GM21737 (cell line): Measurements from ENCODE around the gene DBH.

ENCODE experiments used
- ATAC-seq: cut with Tn5 transposase; IDR thresholded peaks from one replicate; pipeline ENCODE4 v1.9.1; 2021; ENCODE audit warnings: mild to moderate bottlenecking, moderate library complexity; ENCODE audit not compliant: unreplicated experiment

DBH gene

GRCh38 chr9:133693703-133694529, 57.8 kb downstream of the DBH start:
- no peak for ATAC-seq

DNA sequence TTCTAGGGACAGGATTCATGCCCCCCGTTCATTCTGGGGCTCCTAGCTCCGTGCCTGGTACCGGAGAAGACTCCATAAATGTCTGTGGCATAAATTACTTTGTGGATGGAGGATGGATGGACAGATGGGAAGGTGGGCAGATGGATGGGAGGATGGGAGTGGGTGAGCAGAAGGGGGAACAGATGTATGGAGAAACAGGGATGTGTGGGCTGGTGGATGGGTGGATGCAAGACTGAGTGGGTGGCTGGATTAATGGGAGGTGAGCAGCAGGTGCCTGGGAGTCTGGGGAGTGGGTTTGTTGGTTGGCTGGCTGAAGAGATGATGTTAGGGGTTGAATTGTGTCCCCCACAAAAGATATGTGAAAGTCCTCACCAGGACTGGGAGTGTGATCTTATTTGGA, 58.5 kb downstream of the DBH start:
- no peak for ATAC-seq

GRCh38 chr9:133696071-133696472, 59.9 kb downstream of the DBH start:
- ATAC-seq = no peak

- ATAC-seq = no peak
Observed at GRCh38 chr9:133699546-133699945, 63.4 kb downstream of the DBH start.

- no peak for ATAC-seq
Observed at GRCh38 chr9:133700819-133701320, 64.7 kb downstream of the DBH start.

DNA sequence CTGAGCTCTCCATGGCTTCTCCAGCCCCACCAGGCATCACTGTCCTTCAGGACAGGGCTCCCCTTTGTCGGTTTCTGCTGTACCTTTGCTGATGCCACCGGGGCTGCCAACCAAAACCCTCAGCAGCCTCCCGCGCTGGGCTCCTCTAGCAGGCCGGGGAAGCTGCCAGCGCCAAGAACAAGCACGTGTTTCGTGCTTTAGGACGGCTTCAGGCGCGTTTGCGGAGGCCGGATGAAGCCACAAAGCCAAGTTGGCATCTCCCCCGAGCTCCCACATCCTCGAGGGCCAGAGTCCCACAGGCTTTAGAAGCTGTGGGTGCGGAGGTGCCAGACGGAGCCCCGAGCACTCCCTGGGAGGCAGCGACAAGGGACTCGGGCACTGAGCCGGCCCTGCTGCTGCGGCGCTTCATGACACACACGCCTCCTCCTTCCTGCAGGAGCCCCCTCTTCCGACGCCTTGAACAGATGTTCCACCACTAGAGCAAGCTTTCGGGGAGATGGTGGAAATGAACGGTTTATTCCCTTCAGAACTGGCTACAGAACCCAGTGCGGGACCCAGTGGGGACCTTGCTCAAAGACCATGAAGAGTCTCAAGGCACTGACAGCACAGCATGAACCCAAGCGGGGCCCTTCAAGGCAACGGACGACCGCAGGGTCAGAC, 65.3 kb downstream of the DBH start:
- no peak for ATAC-seq

DNA sequence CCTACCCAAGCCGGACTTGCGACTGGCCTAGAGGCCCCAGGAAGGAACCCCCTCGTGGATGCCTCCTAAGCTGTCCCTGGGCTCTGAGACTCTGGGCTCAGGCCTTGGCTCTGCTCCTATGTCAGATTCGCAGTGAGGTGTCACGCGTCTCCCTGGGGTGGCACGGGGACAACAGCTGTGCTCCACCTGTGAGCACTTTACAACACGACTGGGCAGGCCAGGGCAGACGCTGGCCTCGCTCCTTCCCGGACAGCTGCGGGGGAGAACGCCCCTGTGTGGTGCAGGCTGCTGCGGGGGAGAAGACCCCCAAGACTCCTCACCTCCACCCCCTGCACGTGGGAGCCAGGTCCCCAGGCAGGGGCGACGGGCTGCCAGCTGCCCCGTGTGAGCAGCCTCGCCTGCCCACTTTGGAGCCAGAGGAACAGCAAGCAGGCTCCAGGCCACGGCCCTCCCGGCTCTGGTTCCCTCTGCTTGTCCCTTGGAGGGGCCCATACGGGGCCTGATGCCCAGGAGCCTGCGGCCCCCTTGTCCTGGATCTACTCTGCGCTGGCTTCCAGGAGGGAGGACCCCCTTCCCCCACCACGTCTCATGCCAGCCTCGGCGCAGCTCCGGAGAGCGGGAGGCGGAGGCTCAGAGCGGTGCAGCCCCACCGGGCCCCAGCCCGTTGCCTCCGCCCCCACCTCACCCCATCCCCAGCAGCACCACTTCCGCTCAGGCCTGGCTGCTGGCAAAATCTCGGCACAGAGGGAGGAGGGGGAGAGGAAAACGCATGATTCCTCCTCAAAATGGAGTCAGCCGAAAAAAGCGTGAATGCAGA, 66.0 kb downstream of the DBH start:
- no peak for ATAC-seq

DNA sequence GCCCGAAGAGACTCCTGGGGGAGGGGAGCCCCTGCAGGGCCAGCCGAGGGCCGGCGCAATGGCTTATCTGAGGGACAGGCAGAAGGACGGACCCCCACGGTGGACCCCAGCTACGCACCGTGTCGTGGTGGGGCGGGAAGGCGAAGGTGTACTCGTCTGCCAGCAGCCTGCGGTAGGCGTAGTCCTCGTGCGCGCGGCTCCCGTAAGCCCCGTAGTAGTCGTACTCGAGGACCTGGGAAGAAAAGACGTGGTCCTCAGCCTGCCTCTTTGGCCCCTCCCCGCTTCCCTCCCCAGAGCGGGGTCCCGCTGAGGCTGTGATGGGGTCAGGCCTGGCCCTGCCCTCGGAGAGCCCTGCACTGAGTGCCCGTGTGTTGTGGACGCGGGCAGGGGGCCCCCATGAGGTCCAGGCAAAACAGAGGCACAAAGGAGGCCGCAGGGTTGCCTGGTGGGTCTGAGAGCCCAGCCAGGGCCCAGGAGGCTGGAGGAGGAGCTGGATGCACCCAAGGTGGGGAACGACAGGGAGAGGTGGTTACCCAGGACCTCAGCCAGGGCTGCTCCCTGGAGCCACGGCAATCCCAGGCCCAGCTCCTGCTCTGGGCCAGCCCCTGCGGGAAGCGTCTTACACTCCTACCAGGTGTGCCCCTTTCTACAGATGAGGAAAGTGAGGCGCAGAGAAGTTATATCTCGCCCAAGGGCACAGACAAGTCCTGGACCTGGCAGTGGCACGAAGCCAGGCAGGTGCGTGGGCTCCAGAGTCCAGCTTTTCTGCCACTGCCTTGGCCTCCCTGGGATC, 66.8 kb downstream of the DBH start:
- ATAC-seq = no peak

GRCh38 chr9:133703591-133704399, 67.6 kb downstream of the DBH start:
- no peak for ATAC-seq

DNA sequence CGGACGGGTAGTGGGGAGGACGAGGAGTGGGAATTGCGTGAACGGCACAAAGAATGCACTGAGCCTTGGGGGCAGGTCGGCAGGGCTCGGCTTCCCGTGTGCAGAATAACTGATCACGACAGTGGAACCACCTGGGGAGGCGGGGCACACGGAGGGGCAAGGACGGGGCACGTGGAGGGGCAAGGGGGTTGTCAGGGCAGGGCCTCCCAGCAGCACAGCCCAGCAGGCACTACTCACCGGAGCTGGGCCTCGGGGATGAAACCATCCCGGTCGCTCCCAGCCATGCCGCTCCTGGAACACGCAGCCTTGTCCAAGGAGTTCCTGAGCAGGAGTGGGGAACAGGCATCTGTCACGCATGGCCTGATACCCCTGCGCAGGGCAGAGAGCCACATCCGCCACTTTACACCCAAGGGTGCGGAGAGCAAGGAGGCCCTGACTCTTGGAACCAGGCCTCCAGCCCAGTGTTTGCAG, 68.6 kb downstream of the DBH start:
- no peak for ATAC-seq

DNA sequence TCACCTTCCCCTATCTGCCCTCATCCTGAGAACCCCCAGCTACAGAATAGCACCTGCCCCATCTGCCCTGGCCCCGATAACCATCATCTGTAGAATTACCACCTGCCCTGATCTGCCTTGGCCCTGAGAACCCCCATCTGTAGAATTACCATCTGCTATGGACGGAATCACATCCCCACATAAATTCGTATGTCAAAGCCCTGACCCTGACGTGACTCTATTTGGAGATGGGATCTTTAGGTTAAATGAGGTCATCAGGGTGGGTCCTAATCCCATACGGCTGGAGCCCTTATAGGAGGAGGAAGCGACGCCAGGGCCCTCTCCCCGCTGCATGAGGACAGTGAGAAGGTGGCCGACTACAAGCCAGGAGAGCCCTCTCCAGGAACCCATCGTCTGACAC, 69.4 kb downstream of the DBH start:
- no peak for ATAC-seq

DNA sequence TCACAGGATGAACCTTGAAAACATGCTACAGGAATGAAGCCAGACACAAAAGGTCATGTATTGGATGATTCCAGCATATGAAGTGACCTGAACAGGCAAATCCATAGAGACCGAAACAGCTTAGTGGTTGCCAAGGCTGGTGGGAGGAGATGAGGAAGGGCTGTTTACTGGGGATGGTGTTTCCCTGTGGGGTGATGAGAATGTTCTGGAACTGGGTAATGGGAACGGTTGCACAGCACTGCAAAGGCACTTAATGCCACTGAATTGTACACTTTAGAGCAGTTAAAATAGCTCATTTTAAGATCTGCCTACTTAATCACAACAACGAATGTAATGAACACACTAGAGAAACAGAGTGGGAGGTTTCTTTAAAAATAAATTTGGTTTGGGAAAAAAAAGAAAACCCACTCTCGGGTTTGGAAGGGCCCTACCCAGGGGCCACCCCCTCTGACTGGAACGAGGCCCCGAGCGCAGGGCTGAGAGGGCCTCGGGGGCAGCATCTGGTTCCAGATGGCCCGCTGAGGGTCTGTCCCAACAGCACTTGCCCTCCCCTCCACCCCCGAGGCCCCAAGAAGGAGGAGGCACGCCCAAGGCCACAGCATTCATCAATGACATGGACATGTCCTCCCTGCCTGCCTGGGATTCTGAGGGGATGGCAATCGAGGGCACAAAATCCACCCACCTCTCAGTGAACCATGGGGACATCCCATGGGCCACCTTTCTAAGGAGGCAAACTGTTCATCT, 70.3 kb downstream of the DBH start:
- no peak for ATAC-seq

GRCh38 chr9:133707065-133707762, 71.1 kb downstream of the DBH start:
- no peak for ATAC-seq

- no peak for ATAC-seq
Observed at GRCh38 chr9:133707763-133708245, 71.6 kb downstream of the DBH start.

- no peak for ATAC-seq
Observed at GRCh38 chr9:133708246-133709014, 72.3 kb downstream of the DBH start.
